ENCODE data around the gene INTS12. TPM values are rescaled to one million over a fixed set of nuclear protein-coding genes. Genes with fewer than 3 reads are reported as not detected.
"Not testable (repeated sequence)": the region's sequence is repeated elsewhere in the genome, so short reads cannot be mapped to it uniquely, and the experiment has no call there.

Gene INTS12, protein sequence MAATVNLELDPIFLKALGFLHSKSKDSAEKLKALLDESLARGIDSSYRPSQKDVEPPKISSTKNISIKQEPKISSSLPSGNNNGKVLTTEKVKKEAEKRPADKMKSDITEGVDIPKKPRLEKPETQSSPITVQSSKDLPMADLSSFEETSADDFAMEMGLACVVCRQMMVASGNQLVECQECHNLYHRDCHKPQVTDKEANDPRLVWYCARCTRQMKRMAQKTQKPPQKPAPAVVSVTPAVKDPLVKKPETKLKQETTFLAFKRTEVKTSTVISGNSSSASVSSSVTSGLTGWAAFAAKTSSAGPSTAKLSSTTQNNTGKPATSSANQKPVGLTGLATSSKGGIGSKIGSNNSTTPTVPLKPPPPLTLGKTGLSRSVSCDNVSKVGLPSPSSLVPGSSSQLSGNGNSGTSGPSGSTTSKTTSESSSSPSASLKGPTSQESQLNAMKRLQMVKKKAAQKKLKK
- total RNA-seq = 20.9 TPM
- long read RNA-seq, partial matches to known transcripts = 0 of 9 reads
- long read RNA-seq, other reads (novel, unspliced or antisense) = 4 of 9 reads

DNA sequence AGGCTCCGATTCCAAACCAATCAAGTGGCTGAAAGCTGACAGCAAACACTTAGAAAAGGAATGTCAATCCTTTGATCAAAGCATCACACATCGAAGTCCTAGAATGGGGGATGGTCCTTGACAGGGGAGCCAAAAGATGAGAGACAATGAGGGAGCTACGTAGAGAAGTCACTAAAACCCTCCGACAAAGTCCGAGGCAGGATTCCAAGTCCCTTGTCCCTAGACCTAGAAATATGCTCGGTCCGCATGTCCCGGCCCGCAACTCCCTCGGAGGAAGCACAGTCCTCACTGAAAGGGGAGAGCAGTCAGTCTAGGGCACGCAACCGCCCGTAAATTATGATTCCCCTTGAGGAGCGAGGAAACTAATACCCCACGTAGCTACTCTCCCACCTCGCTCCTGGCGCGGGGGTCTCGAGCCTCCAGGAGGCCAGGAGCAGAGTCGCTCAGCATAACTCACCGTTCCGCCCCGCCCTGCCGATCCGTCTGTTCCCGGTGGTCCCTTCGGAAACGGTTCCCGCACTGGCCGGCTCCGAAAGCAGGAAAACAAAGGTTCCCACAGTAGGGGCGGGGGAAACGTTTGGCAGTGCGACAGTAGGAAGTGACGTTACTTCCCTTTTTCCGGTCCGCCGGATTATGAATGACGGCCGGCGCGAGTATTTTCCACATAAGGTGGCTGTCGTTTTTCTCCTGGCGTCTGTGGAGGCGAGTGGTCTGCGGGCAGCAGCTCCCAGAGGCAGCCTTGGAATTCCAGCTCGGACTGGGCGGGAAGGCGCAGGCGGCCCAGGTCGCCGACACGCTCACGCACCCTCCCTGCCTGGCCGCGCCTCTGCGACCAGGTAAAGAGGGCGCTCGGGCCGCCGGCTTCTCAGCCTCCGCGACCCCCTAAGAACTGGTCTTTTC, at the start of gene INTS12, which contains the start of gene GSTCD:
INTS12 (minus strand) TSS at position 509 of the 900 bp plus-strand sequence. CDS start 8,684 bp downstream, outside the sequence.
GSTCD (plus strand) TSS at position 604 of the 900 bp plus-strand sequence. CDS start 8,830 bp downstream, outside the sequence.
- peak; percentile 98 for ATAC-seq
- intact Hi-C loops (cut with DNase I) = no loop called here
- DNase-seq (ENCODE audit: missing footprints) = peak; percentile 93

DNA sequence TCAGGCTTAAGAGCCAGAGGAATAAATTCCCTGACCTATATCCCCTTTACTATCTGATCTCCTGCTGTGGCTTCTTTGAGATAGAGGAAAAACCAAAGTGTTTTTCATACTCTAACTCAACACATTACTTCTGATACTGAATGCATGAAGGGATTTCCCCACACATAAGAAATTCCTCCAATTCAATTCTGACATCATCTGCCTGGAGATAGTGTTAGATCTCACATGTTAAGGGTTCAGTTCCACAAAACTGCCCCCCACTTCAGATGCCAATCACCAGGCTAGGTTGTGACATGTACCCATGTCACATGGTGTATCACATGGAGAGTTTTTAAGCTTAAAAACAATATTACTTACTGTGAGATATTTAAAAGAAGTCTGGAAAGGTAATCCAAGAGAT, 46.9 kb upstream of the INTS12 start:
- no peak for DNase-seq (ENCODE audit: missing footprints)
- intact Hi-C loops (cut with DNase I) = no loop called here
- ATAC-seq = no peak

DNA sequence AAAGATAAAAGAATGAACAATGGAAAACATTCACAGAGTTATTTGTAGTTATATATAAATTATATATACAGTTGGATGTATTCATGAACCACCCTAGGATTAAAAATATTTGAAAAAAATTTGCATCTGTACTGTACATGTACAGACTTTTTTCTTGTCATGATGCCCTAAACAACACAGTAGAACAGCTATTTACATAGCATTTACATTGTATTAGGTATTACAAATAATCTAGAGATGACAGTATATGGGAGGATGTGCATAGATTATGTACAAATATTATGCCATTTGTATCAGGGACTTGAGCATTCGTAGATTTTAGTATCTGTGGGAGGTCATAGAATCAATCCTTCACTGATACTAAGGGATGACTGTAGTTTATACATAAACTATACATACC, 44.9 kb upstream of the INTS12 start:
- no peak for ATAC-seq
- no peak for DNase-seq (ENCODE audit: missing footprints)
- intact Hi-C loops (cut with DNase I) = no loop called here

DNA sequence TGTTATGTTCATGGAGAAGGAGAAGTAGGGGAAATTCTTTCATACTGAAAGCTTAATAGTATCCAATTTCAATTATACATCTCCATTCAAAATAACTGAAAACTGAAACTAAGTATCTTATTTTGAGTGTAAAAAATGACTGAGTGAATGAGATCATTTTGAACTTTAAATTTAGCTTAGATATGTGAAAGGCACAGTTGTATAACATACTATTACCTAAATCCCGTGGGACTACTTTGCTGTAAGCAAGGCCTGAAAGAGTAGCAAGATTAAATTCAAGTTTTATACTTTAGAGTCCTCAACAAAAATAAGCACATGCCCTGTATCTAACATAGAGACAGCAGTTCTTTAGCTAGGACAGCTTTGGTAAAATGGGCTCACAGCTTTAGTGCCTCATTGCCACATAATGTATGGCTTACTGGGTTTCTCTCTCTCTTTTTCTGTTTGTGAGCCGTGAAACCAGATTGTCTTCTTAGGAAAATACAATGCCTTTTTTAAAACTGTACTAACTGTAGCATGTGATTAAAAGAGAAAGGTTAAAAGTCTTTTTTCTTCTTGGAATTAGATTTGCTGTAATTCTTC, 43.3 kb upstream of the INTS12 start:
- ATAC-seq = no peak
- no peak for DNase-seq (ENCODE audit: missing footprints)
- intact Hi-C loops (cut with DNase I) = no loop called here

DNA sequence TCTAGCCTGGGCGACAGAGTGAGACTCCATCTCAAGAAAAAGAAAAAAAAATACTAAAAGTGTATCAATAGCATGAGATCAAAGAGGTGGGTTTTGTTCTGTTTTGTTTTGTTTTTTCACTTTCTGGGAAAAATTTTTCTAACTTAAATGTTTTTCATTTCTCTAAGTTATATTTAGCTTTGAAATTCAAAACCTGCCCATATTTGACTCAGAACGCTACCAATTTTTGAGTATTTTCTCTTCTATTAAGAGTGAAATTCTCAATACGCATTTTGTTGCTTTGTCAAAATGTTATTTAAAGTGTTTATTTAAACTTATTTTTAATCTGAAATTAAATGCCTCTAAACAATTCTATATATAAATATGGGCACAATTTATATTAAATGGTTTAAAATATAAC, 39.7 kb upstream of the INTS12 start:
- intact Hi-C loops (cut with DNase I) = no loop called here
- DNase-seq (ENCODE audit: missing footprints) (no peak), ATAC-seq (no peak)

DNA sequence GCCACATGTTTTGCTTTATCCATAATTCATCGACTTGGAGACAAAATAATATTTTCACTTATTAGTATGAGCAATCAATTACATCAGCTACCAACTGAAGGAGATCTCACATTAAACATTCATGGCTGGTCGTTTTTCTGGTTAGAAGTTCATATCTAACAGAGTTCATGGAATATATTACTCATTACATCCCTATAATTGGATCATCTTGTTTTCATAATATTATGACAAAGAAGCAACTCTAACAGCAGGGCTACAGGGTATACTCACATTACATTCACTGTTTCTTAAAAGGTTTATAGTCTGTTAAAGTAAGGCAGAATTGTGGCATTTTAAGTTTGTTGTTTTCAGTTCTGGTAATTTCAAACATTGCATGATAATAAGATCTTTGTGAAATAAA, 33.1 kb upstream of the INTS12 start:
- DNase-seq (ENCODE audit: missing footprints) (no peak), ATAC-seq (no peak)
- intact Hi-C loops (cut with DNase I) = no loop called here

DNA sequence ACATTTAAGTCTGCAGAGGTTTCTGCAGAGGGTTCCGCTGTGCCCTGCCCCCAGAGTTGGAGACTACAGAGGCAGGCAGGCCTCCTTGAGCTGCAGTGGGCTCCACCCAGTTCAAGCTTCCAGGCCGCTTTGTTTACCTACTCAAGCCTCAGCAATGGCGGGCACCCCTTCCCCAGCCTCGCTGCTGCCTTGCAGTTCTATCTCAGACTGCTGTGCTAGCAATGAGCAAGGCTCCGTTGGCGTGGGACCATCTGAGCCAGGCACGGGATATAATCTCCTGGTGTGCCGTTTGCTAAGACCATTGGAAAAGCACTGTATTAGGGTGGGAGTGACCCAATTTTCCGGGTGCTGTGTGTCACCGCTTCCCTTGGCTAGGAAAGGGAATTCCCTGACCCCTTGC, 26.7 kb upstream of the INTS12 start:
- intact Hi-C loops (cut with DNase I); ATAC-seq: not testable (repeated sequence)
- DNase-seq (ENCODE audit: missing footprints) = peak; percentile 53

DNA sequence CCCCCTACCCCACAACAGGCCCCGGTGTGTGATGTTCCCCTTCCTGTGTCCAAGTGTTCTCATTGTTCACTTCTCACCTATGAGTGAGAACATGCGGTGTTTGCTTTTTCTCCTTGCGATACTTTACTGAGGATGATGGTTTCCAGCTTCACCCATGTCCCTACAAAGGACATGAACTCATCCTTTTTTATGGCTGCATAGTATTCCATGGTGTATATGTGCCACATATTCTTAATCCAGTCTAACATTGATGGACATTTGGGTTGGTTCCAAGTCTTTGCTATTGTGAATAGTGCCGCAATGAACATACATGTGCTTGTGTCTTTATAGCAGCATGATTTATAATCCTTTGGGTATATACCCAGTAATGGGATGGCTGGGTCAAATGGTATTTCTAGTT, 21.4 kb upstream of the INTS12 start:
- DNase-seq (ENCODE audit: missing footprints); ATAC-seq; intact Hi-C loops (cut with DNase I): not testable (repeated sequence)

DNA sequence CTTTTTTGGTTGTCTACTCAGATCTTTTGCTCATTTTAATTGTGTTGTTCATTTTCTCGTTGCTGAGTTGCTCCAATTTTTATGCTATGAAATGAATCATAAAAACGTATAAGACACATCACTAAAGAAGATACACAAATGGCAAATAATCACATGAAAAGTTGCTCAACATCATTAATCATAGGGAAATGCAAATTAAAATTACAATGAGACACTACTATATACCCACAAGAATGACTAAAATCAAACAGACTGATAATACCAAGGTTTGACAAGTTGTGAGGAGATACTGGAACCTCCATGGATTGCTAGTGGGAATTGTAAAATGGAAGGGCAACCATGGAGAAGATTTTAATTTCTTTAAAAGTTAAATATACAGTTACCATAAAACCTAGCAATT, 17.1 kb upstream of the INTS12 start:
- DNase-seq (ENCODE audit: missing footprints) = no peak
- intact Hi-C loops (cut with DNase I) = no loop called here
- no peak for ATAC-seq

DNA sequence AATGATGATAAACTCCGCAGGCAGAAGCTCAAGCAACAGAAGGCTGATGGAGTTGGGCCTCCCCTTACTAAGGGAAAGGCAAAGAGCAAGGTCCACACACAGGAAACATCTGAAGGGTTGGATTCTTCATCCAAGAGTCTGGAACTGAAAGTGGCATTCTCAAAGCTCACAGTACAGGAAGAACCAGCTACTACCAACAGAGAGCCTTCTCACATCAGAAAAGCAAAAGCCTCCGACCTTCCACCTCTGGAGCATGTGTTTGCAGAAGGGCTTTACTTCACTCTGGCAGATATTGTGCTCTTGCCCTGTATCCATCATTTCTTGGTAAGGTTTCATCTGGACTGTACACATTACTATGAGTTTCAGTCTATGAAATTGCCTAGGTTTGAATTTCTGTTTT, 10.7 kb upstream of the INTS12 start:
- intact Hi-C loops (cut with DNase I) = no loop called here
- DNase-seq (ENCODE audit: missing footprints) (no peak), ATAC-seq (no peak)

DNA sequence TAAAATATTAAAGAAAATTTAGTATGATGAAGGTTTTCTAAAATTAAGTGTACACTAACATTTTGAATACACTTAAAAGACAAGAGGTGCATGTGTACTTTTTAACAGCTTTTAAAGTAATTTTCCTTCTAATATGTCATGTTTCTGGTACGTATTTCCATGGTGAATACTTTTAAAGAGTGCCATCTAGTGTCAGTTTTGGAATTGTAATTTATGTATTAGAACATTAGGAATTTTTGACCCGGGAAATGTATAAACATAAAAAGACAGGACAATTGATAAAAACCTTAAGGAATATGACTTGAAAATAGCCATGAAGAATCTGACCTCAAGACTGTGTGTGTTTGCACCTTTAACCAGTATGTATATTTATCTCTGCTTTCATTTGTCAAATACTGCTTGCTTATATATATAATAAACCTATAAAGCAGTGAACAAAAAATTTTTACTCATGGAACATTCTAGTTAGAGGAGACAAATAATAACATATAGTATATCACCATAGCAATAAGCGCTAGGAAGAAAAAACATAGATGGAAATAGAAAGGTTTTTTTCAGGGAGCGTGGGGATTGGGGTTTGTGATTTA, 7.3 kb upstream of the INTS12 start:
- intact Hi-C loops (cut with DNase I) = loop anchor here (2.0 kb wide), 2 partner anchors 195 to 575 kb away; no protein-coding TSS in a partner anchor
- no peak for ATAC-seq

DNA sequence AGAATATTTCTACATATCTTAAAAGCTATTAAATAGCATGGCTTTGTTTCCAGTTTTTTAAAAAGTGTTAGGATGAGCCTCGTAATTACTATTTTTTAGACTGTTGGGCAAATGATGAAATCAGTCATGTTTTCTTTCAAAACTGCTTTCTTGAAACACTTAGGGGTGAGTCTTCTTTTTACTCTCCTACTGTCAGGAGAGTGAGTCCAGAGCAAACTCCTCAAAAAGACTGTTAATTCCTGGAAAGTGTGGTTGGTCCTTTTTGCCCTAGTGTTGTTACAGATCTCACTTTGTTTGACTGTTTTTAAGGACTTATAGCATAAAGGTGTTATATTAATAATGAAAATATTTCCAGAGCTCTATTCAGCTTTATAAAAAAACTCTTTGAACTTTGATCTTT, 6.4 kb upstream of the INTS12 start:
- ATAC-seq (no peak), DNase-seq (ENCODE audit: missing footprints) (no peak)
- intact Hi-C loops (cut with DNase I) = loop anchor here (2.0 kb wide), 2 partner anchors 194 to 574 kb away; no protein-coding TSS in a partner anchor

More for the DNA sequence above, 7.3 kb upstream of the INTS12 start:
- no peak for DNase-seq (ENCODE audit: missing footprints)

DNA sequence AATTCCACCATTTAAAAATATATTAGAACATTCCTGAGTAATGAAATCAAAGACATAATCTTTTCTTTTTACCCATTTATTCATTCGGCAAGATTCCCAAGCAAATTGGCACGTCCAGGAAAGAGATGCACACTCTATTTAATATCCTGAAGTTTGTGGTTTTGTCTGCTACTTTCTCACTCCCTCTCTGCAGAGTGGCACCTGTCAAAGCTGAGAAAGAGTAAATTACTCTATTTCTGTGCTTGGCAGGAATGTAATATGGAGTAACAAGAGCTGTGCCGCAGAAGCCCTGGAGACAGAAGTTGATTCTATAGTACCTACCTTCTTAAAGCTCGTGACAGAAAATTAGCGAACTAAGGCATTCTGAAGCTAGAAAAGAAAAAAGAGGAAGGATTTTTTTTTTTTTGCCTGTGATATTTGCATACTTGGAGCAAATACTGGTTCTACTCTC, 5.6 kb upstream of the INTS12 start:
- DNase-seq (ENCODE audit: missing footprints) (no peak), ATAC-seq (no peak)
- intact Hi-C loops (cut with DNase I) = loop anchor here (2.0 kb wide), 2 partner anchors 193 to 573 kb away; no protein-coding TSS in a partner anchor

DNA sequence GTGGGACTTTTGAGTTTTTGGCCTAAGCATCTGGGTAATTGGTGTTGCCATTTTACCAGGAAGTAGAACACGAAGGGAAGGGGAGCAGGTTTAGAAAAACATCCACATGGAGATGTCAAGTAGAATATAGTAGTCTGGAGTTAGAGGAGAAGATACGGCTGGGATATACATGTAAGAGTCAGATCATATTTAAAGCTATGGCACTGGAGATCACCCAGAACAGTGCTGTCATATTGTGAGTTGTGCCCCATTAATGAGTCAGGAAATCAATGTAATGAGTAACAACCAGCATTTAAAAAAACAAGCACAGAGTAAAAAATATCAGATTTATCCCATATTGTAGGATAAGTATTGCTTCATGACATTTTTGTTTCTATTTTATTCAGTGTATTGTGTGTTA, 4.3 kb upstream of the INTS12 start:
- DNase-seq (ENCODE audit: missing footprints) = no peak
- intact Hi-C loops (cut with DNase I) = no loop called here
- ATAC-seq = no peak

DNA sequence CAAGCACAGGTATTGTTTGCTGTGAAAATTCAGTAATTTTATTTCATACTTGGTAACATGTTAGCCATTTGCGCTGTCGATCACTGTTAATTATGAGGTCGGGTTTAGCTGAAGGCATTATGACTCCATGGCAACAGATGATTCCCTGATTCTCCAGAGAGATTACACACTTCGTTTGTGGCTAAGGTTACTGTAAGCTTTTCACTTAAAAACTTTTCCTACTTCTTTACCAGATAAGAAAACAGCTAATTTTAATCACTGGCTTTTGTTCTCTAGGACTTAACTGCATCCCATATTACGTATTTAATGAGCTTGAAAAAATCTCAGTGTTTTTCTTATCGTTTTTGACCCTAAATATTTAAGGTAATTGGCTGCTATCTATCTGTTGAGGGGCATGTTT, 2.2 kb upstream of the INTS12 start:
- intact Hi-C loops (cut with DNase I) = no loop called here
- DNase-seq (ENCODE audit: missing footprints) (no peak), ATAC-seq (no peak)

DNA sequence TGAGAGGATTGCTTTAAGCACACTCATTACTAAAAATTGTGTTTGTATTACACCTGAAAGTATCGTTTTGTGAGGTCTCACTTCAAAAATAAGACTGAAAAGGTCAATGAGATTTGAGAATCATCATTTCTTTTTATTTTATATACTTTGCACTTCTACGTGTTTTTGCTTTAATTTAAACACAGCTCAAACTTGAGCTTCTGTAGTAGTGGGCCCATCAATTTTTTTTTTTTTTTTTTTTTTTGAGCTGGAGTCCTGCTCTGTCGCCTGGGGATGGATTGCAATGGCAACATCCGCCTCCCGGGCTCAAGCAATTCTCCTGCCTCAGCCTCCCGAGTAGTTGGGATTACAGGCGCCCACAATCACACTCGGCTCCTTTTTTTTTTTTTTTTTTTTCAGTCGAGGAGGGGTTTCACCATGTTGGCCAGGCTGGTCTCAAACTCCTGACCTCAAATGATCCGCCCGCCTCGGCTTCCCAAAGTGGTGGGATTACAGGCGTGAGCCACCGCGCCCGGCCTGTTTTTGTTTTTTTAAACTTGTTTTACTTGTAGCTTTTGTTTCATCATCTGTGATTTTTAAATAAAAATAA, 1.6 kb upstream of the INTS12 start:
- ATAC-seq (no peak), DNase-seq (ENCODE audit: missing footprints) (no peak)
- intact Hi-C loops (cut with DNase I) = no loop called here

DNA sequence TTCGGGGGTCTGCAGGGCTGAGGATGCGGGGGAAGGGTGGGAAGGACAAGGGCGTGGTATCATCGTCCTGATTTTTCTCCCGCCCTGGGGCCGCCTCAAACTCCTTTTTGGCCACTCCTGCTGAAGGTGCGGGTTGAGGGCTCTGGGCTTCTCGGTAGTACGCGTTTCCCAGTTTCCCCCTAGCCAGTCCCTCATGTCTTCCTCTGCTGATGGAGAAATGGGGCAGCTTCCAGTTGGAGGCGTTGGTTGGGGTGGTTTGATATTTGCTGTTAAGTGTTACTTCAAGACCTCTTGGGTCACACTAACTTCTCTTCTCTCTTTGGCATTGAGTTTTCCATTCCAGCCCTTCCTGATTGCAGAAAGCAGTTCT, 577 bp upstream of the INTS12 start:
- DNase-seq (ENCODE audit: missing footprints) = no peak
- ATAC-seq = peak; percentile 29

DNA sequence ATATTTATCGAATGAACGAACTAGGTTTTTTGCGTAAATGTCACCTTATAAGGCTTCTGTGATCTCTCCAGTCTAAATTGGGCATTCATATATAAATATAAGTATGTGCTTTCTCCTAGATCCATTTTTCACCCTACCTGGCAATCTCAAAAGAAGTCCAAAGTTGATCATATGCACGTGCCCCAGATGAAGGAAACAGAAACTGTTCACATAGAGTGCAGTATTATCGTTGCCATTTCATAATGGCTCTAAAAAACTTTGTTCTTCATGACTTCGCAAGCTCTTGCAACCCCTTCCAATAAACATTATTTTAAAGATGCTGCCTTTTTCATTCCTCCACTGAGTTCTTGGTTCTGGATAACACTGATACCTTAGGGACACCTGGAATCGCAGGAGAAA, 708 bp downstream of the INTS12 start:
- DNase-seq (ENCODE audit: missing footprints) (no peak), ATAC-seq (no peak)
- intact Hi-C loops (cut with DNase I) = no loop called here

More for the DNA sequence above, 577 bp upstream of the INTS12 start:
- intact Hi-C loops (cut with DNase I) = no loop called here
